HCT116 (cell line): ENCODE measurements around the gene MIEN1.

Source experiments
- EZH2 ChIP-seq: fragments of 200-600 bp; sonication (generic); IDR thresholded peaks from 2 replicates; pipeline ENCODE4 v1.6.1; 2017; ENCODE audit warnings: antibody characterized with exemption, mixed run types
- JUND ChIP-seq: IDR thresholded peaks from 2 replicates; pipeline ENCODE4 v1.6.1; 2012
- POLR2A ChIP-seq: IDR thresholded peaks from 2 replicates; pipeline ENCODE4 v1.7.0; 2011; ENCODE audit warnings: borderline replicate concordance; ENCODE audit not compliant: insufficient read depth, insufficient read length; ENCODE audit errors: extremely low read depth
- POLR2AphosphoS5 ChIP-seq: IDR thresholded peaks from 2 replicates; pipeline ENCODE4 v1.6.1; 2011; ENCODE audit warnings: mild to moderate bottlenecking, low read depth, low read length, moderate library complexity
- ZNF274 ChIP-seq: fragments of 200-500 bp; sonication (Bioruptor generic); IDR thresholded peaks from 2 replicates; pipeline ENCODE4 v1.6.1; 2014; ENCODE audit warnings: mild to moderate bottlenecking, low read depth, low read length, inconsistent platforms
- TF ChIP-seq, protein P1 (sequence below), 3 experiments: fragments of 200-600 bp in 1 of 3; sonication (generic) in 1 of 3; IDR thresholded peaks in 2 of 3; conservative IDR thresholded peaks in 1 of 3; 2 replicates each; pipeline ENCODE4 v1.5.1; 2012 to 2017; ENCODE audit warnings: low read depth in 2 of 3, low read length in 2 of 3, antibody characterized with exemption in 1 of 3, borderline replicate concordance in 1 of 3, control low read depth in 1 of 3, mild to moderate bottlenecking in 1 of 3, mixed read lengths in 1 of 3, mixed run types in 1 of 3, moderate library complexity in 1 of 3; ENCODE audit not compliant: insufficient read depth in 1 of 3
- TF ChIP-seq, protein P2 (sequence below): IDR thresholded peaks from 2 replicates; pipeline ENCODE4 v1.6.1; 2012; ENCODE audit warnings: low read depth

DNA sequence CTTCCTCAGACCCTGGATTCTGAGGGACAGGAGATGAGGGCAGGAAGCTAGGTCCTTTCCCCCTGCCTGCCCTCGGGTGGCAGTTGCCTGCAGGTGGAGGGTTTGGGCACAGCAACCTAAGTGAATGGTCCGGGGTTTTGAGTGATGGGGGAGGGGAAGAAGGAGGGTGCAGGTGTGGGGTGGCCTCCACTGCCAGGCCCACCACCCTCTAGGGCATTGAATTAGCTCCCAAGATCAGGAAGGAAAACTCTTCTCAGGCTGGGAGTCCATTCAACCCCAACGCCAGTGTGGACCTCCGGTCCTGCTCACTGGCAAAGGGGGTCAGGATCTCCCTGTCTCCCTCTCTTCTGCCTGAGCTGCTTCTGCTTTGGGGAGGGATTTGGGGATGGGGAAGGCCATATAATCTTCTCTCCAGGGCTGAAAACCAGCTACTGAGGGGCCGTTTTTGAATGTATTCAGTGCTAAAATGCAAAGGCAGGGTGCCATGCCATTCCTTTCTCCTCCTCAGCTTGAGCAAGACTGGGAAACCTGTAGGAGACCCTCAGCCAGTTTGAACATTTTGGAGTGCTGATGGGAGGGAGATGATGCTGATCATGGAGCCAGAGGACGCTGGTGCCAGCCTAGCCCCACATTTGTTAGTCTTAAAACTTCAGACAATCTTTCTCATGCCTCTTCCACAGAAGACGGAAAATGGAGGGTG, 26.2 kb upstream of the MIEN1 start:
- TF ChIP-seq, protein P1, sequence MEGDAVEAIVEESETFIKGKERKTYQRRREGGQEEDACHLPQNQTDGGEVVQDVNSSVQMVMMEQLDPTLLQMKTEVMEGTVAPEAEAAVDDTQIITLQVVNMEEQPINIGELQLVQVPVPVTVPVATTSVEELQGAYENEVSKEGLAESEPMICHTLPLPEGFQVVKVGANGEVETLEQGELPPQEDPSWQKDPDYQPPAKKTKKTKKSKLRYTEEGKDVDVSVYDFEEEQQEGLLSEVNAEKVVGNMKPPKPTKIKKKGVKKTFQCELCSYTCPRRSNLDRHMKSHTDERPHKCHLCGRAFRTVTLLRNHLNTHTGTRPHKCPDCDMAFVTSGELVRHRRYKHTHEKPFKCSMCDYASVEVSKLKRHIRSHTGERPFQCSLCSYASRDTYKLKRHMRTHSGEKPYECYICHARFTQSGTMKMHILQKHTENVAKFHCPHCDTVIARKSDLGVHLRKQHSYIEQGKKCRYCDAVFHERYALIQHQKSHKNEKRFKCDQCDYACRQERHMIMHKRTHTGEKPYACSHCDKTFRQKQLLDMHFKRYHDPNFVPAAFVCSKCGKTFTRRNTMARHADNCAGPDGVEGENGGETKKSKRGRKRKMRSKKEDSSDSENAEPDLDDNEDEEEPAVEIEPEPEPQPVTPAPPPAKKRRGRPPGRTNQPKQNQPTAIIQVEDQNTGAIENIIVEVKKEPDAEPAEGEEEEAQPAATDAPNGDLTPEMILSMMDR (IDR thresholded peaks at IDR 0.05 in 2 of 3, conservative IDR thresholded peaks at IDR 0.05 in 1 of 3; ENCODE audit: borderline replicate concordance in 1 of 3, insufficient read depth in 1 of 3, low read depth in 2 of 3, low read length in 2 of 3), result no peak
- no peak for TF ChIP-seq POLR2AphosphoS5
- no peak for TF ChIP-seq ZNF274
- TF ChIP-seq POLR2A, result no peak
- TF ChIP-seq, protein P2, sequence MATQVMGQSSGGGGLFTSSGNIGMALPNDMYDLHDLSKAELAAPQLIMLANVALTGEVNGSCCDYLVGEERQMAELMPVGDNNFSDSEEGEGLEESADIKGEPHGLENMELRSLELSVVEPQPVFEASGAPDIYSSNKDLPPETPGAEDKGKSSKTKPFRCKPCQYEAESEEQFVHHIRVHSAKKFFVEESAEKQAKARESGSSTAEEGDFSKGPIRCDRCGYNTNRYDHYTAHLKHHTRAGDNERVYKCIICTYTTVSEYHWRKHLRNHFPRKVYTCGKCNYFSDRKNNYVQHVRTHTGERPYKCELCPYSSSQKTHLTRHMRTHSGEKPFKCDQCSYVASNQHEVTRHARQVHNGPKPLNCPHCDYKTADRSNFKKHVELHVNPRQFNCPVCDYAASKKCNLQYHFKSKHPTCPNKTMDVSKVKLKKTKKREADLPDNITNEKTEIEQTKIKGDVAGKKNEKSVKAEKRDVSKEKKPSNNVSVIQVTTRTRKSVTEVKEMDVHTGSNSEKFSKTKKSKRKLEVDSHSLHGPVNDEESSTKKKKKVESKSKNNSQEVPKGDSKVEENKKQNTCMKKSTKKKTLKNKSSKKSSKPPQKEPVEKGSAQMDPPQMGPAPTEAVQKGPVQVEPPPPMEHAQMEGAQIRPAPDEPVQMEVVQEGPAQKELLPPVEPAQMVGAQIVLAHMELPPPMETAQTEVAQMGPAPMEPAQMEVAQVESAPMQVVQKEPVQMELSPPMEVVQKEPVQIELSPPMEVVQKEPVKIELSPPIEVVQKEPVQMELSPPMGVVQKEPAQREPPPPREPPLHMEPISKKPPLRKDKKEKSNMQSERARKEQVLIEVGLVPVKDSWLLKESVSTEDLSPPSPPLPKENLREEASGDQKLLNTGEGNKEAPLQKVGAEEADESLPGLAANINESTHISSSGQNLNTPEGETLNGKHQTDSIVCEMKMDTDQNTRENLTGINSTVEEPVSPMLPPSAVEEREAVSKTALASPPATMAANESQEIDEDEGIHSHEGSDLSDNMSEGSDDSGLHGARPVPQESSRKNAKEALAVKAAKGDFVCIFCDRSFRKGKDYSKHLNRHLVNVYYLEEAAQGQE, result no peak
- no peak for TF ChIP-seq EZH2
- TF ChIP-seq JUND, result no peak
